CD14-positive monocyte (primary cell): ENCODE data around the gene PLCL2. TPM values are rescaled to one million over a fixed set of nuclear protein-coding genes. Genes with fewer than 3 reads are reported as not detected.
A peak's percentile ranks its signal among the peaks of the same experiment; 100 is the strongest.

Source experiments
- DNase-seq, 3 donors: peaks; one replicate each; pipeline ENCODE4 v3.0.0-alpha.2; 2011 to 2022
- H2AFZ ChIP-seq: 2 replicates; pipeline ENCODE4 v1.6.0; 2012; ENCODE audit warnings: mild to moderate bottlenecking, low read depth, low read length, inconsistent platforms; ENCODE audit not compliant: insufficient read depth, poor library complexity, severe bottlenecking
- H3K27ac ChIP-seq, 2 donors: 1 replicate in 1 of 2; 2 replicates in 1 of 2; pipeline ENCODE4 v1.5.1; 2012 to 2013; ENCODE audit warnings: low read length in 2 of 2, control low read depth in 1 of 2, inconsistent platforms in 1 of 2, low read depth in 1 of 2, mild to moderate bottlenecking in 1 of 2
- H3K27me3 ChIP-seq, 2 donors: one replicate each; pipeline versions ENCODE4 v1.6.0 to v1.6.1; 2011 to 2013; ENCODE audit warnings: low read length in 2 of 2; ENCODE audit not compliant: control insufficient read depth in 2 of 2, insufficient read depth in 2 of 2
- H3K36me3 ChIP-seq, 2 donors: replicated peaks in 1 of 2; 1 replicate in 1 of 2; 2 replicates in 1 of 2; pipeline versions ENCODE4 v1.5.1 to v1.6.1; 2012 to 2013; ENCODE audit warnings: low read length in 2 of 2, control low read depth in 1 of 2, inconsistent platforms in 1 of 2, mild to moderate bottlenecking in 1 of 2; ENCODE audit not compliant: insufficient read depth in 2 of 2, control insufficient read depth in 1 of 2
- H3K4me1 ChIP-seq, 2 donors: 1 replicate in 1 of 2; 2 replicates in 1 of 2; pipeline versions ENCODE4 v1.5.1 to v1.6.1; 2012 to 2013; ENCODE audit warnings: low read length in 2 of 2, control low read depth in 1 of 2, inconsistent platforms in 1 of 2, mild to moderate bottlenecking in 1 of 2, moderate library complexity in 1 of 2; ENCODE audit not compliant: insufficient read depth in 2 of 2, control insufficient read depth in 1 of 2
- H3K4me2 ChIP-seq: replicated peaks from 2 replicates; pipeline ENCODE3; 2012; ENCODE audit warnings: low read length, moderate library complexity, mild to moderate bottlenecking; ENCODE audit not compliant: poor library complexity, severe bottlenecking; ENCODE audit errors: extremely low read depth
- H3K4me3 ChIP-seq, 3 experiments: fragments of 200-600 bp in 1 of 3; sonication (generic) in 1 of 3; replicated peaks in 1 of 3; 1 replicate in 2 of 3; 2 replicates in 1 of 3; pipeline ENCODE4 v1.5.1; 2011 to 2013; ENCODE audit warnings: low read length in 3 of 3, mild to moderate bottlenecking in 3 of 3, control low read depth in 2 of 3, low read depth in 2 of 3, inconsistent platforms in 1 of 3, moderate library complexity in 1 of 3
- H3K79me2 ChIP-seq: 2 replicates; pipeline ENCODE4 v1.6.0; 2012; ENCODE audit warnings: mild to moderate bottlenecking, control low read depth, inconsistent platforms, low read length, moderate library complexity; ENCODE audit not compliant: insufficient read depth
- H3K9ac ChIP-seq: 2 replicates; pipeline ENCODE4 v1.6.0; 2017; ENCODE audit warnings: low read length, mild to moderate bottlenecking; ENCODE audit not compliant: insufficient read depth, poor library complexity, severe bottlenecking
- H3K9me3 ChIP-seq, 2 donors: replicated peaks in 1 of 2; 1 replicate in 1 of 2; 2 replicates in 1 of 2; pipeline versions ENCODE4 v1.5.1 to v1.6.1; 2012 to 2013; ENCODE audit warnings: low read length in 2 of 2, control low read depth in 1 of 2; ENCODE audit not compliant: control insufficient read depth in 1 of 2, insufficient read depth in 1 of 2
- H4K20me1 ChIP-seq: 2 replicates; pipeline ENCODE4 v1.6.0; 2012; ENCODE audit warnings: mild to moderate bottlenecking, low read length, control low read depth, moderate library complexity; ENCODE audit not compliant: insufficient read depth
- H3K27ac Mint-ChIP-seq, 7 donors: one replicate each; pipeline ENCODE4 v1.8.0; 2020; ENCODE audit warnings: mild to moderate bottlenecking in 7 of 7, mixed read lengths in 7 of 7, moderate library complexity in 6 of 7, inconsistent platforms in 2 of 7
- H3K27me3 Mint-ChIP-seq, 3 donors: one replicate each; pipeline ENCODE4 v1.8.0; 2021 to 2022; ENCODE audit warnings: low read depth in 3 of 3, mild to moderate bottlenecking in 3 of 3, mixed read lengths in 3 of 3, moderate library complexity in 3 of 3, inconsistent platforms in 1 of 3
- H3K36me3 Mint-ChIP-seq, 2 donors: one replicate each; pipeline ENCODE4 v1.8.0; 2020; ENCODE audit warnings: mixed read lengths in 2 of 2, inconsistent platforms in 1 of 2, mild to moderate bottlenecking in 1 of 2
- H3K4me1 Mint-ChIP-seq: one replicate; pipeline ENCODE4 v1.8.0; 2020; ENCODE audit warnings: mild to moderate bottlenecking, mixed read lengths
- H3K4me3 Mint-ChIP-seq, 2 donors: one replicate each; pipeline ENCODE4 v1.8.0; 2020; ENCODE audit warnings: mild to moderate bottlenecking in 2 of 2, mixed read lengths in 2 of 2, moderate library complexity in 1 of 2
- H3K9me3 Mint-ChIP-seq, 7 donors: one replicate each; pipeline ENCODE4 v1.8.0; 2020 to 2022; ENCODE audit warnings: mixed read lengths in 7 of 7, mild to moderate bottlenecking in 6 of 7, moderate library complexity in 6 of 7, inconsistent platforms in 2 of 7
- WGBS: methylation state at CpG from one replicate; pipeline ENCODE4 v1.1.5; 2013; ENCODE audit warnings: missing lambda C conversion rate; ENCODE audit not compliant: insufficient coverage; 5-methylcytosine and 5-hydroxymethylcytosine counted together
- intact Hi-C, 2 donors: fragments of 100-400 bp; cut with micrococcal nuclease; formaldehyde crosslinking; loops; one replicate each; pipeline versions ENCODE4 v1.15.0 to v1.15.1; 2023
- polyA plus RNA-seq, 3 donors: library from polyadenylated mRNA; depleted of rRNA in 1 of 3; unstranded in 2 of 3; stranded (reverse) in 1 of 3; fragments of 300-500 nt in 2 of 3; fragments of >200 nt in 1 of 3; fragmentation: Illumina TruSeq in 2 of 3; gene quantifications; 1 replicate in 2 of 3; 2 replicates in 1 of 3; pipeline ENCODE4 v1.2.3, GENCODE V29; 2012 to 2021
- TF ChIP-seq, protein P1 (sequence below): fragments of 200-600 bp; IDR thresholded peaks from one replicate; pipeline ENCODE4 v1.8.0; 2022; ENCODE audit warnings: antibody characterized with exemption, mild to moderate bottlenecking

PLCL2 gene
- polyA plus RNA-seq, 3 donors: 18.8 to 32.5 (median 26.8) TPM

- no peak overlapping the region for H3K4me2 ChIP-seq
- no CpG with 5 or more reads among the region's 2 CpGs for WGBS
- H3K4me3 Mint-ChIP-seq: no peak overlapping the region
- no peaks in the 10 kb centered on the region for H3K27me3 ChIP-seq
- no peak overlapping the region for H3K9ac ChIP-seq
- H3K36me3 ChIP-seq: no peaks in the 10 kb centered on the region
- intact Hi-C loops: no loop called here
- peaks cover 66% of the 10 kb centered on the region for H3K4me1 Mint-ChIP-seq
- no peaks in the 10 kb centered on the region for H3K9me3 ChIP-seq
- H3K9me3 Mint-ChIP-seq: peaks cover 0 to 8% (median 5%) of the 10 kb centered on the region in 7 donors
- H3K27me3 Mint-ChIP-seq: no peaks in the 10 kb centered on the region
- peaks cover 98% of the 10 kb centered on the region for H4K20me1 ChIP-seq
- DNase-seq: no peak
- peaks cover 9 to 18% of the 10 kb centered on the region in 2 donors for H3K36me3 Mint-ChIP-seq
- peak overlapping the region in 1 of 7 donors; percentile 62 for H3K27ac Mint-ChIP-seq
- peaks cover 26 to 33% of the 10 kb centered on the region in 2 donors for H3K4me1 ChIP-seq
- H3K4me3 ChIP-seq: no peak overlapping the region
- peaks cover 97% of the 10 kb centered on the region for H3K79me2 ChIP-seq
- H2AFZ ChIP-seq: no peak overlapping the region
- H3K27ac ChIP-seq: peak overlapping the region in 1 of 2 donors; percentile 42
- TF ChIP-seq, protein P1, sequence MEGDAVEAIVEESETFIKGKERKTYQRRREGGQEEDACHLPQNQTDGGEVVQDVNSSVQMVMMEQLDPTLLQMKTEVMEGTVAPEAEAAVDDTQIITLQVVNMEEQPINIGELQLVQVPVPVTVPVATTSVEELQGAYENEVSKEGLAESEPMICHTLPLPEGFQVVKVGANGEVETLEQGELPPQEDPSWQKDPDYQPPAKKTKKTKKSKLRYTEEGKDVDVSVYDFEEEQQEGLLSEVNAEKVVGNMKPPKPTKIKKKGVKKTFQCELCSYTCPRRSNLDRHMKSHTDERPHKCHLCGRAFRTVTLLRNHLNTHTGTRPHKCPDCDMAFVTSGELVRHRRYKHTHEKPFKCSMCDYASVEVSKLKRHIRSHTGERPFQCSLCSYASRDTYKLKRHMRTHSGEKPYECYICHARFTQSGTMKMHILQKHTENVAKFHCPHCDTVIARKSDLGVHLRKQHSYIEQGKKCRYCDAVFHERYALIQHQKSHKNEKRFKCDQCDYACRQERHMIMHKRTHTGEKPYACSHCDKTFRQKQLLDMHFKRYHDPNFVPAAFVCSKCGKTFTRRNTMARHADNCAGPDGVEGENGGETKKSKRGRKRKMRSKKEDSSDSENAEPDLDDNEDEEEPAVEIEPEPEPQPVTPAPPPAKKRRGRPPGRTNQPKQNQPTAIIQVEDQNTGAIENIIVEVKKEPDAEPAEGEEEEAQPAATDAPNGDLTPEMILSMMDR: no peak
Measured at GRCh38 chr3:16908896-16909295, 24.1 kb downstream of the PLCL2 start.

GRCh38 chr3:16909802-16910201, 25.0 kb downstream of the PLCL2 start:
- Histone ChIP-seq H3K4me3 (no peak overlapping the region), H3K27ac (no peak overlapping the region), H3K4me2 (no peak overlapping the region), H3K9ac (no peak overlapping the region), H2AFZ (no peak overlapping the region), H3K27me3 (no peaks in the 10 kb centered on the region), H3K79me2 (peaks cover 97% of the 10 kb centered on the region), H3K4me1 (peaks cover 26 to 33% of the 10 kb centered on the region in 2 donors), H3K9me3 (no peaks in the 10 kb centered on the region), H4K20me1 (peaks cover 98% of the 10 kb centered on the region), H3K36me3 (no peaks in the 10 kb centered on the region)
- intact Hi-C loops: no loop called here
- H3K36me3 Mint-ChIP-seq: peaks cover 3 to 9% of the 10 kb centered on the region in 2 donors
- H3K9me3 Mint-ChIP-seq: peaks cover 0 to 1% (median 0%) of the 10 kb centered on the region in 7 donors
- H3K27me3 Mint-ChIP-seq: no peaks in the 10 kb centered on the region
- TF ChIP-seq, protein P1: no peak
- no peak for DNase-seq
- peak overlapping the region in 2 of 7 donors; percentile 16 to 32 for H3K27ac Mint-ChIP-seq
- 100% methylated on average over 1 of the region's 3 CpGs for WGBS
- peaks cover 59% of the 10 kb centered on the region for H3K4me1 Mint-ChIP-seq
- no peak overlapping the region for H3K4me3 Mint-ChIP-seq
